ENCODE data around the gene FAM184B. TPM values are rescaled to one million over a fixed set of nuclear protein-coding genes. Genes with fewer than 3 reads are reported as not detected.
A peak's percentile ranks its signal among the peaks of the same experiment; 100 is the strongest.
"Not testable (repeated sequence)": the region's sequence is repeated elsewhere in the genome, so short reads cannot be mapped to it uniquely, and the experiment has no call there.

Gene FAM184B
- total RNA-seq, 6 experiments from 2014 or later = not detected

- no peak overlapping the region for H3K4me3 ChIP-seq
- no peaks in the 10 kb centered on the region for H3K27me3 ChIP-seq
- no peak for DNase-seq
- WGBS (ENCODE audit: insufficient coverage, low coverage, low lambda C conversion rate, missing lambda C conversion rate) = 68% methylated on average over 8 of the region's 9 CpGs
- H3K9me3 ChIP-seq = no peaks in the 10 kb centered on the region
- TF ChIP-seq POLR2A (IDR thresholded peaks at IDR 0.05) (no peak), CTCF (IDR thresholded peaks at IDR 0.05) (no peak)
- H3K4me1 ChIP-seq = no peaks in the 10 kb centered on the region
- H3K27ac ChIP-seq = no peak overlapping the region
- no peak for ATAC-seq
- intact Hi-C loops (cut with DNase I) = no loop called here
- H3K36me3 ChIP-seq = no peaks in the 10 kb centered on the region
These were observed 93.4 kb downstream of the FAM184B start for GRCh38 chr4:17688011-17688441.

DNA sequence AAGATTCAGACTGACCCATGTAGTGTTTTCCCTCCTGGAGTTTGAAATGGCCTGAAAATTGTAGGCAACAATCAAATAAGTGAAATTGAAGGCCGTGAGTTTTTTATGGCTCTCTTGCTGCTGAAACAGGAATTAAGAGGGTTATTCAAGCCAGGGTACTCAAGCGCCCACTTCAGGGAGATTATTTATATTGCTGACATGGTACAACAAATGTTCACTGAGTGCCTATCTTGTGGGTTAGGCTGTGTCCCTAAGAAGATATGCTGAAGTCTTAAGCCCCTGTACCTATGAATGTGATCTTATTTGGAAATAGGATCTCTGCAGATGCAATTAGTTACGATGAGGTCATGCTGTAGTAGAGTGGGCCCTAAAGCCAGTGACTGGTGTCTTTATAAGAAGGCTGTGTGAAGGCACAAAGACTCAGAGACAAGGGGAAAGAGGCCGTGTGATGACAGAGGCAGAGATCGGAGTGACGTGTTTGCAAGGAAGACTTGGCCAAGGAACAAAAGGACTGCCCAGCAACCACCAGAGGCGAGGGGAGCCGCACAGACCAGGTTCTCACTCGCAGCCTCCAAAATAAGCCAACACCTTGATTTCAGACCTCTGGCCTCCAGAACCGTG lies 94.1 kb downstream of the FAM184B start:
- 83% methylated on average over 10 of the region's 10 CpGs for WGBS (ENCODE audit: insufficient coverage, low coverage, low lambda C conversion rate, missing lambda C conversion rate)
- Histone ChIP-seq H3K36me3 (no peaks in the 10 kb centered on the region), H3K27me3 (no peaks in the 10 kb centered on the region), H3K4me3 (no peak overlapping the region), H3K4me1 (no peaks in the 10 kb centered on the region), H3K27ac (no peak overlapping the region), H3K9me3 (no peaks in the 10 kb centered on the region)
- ATAC-seq (no peak), DNase-seq (no peak)
- intact Hi-C loops (cut with DNase I) = no loop called here
- no peak for TF ChIP-seq CTCF (IDR thresholded peaks at IDR 0.05)
- no peak for TF ChIP-seq POLR2A (IDR thresholded peaks at IDR 0.05)

DNA sequence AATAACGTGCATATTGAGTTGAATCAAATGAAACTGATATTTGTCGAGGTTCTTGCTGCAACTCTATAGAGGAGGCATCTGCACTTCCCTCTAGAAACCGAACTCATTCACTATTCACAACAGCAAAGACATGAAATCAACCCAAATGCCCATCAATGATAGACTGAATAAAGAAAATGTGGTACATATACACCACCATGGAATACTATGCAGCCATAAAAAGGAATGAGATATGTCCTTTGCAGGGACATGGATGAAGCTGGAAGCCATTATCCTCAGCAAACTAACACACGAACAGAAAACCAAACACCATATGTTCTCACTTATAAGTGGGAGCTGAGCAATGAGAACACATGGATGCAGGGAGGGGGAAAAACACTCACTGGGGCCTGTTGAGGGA lies 96.8 kb downstream of the FAM184B start:
- H3K27me3 ChIP-seq; intact Hi-C loops (cut with DNase I); H3K27ac ChIP-seq; ATAC-seq; H3K36me3 ChIP-seq; H3K4me3 ChIP-seq; DNase-seq; H3K9me3 ChIP-seq; H3K4me1 ChIP-seq: not testable (repeated sequence)
- whole genome bisulfite sequencing (ENCODE audit: insufficient coverage, low coverage, low lambda C conversion rate, missing lambda C conversion rate) = 70% methylated on average over 4 of the region's 4 CpGs

DNA sequence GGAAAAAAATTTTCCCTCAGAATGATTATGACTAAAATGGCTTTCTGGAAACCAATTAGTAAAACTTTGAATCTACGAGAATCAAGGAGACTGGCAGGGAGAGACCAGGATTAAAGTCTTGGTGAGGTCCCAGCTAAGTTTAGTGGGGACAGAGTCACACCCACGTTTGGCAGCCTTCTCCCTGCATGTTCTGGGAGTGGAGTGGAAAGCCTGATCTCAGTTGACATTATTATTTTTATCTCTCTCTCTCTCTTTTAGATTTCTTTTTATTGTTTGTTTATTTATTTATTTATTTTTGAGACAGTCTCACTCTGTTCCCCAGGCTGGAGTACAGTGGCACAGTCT lies 99.2 kb downstream of the FAM184B start:
- H3K36me3 ChIP-seq = no peaks in the 10 kb centered on the region
- no peaks in the 10 kb centered on the region for H3K27me3 ChIP-seq
- H3K9me3 ChIP-seq = no peaks in the 10 kb centered on the region
- no peaks in the 10 kb centered on the region for H3K4me1 ChIP-seq
- WGBS (ENCODE audit: insufficient coverage, low coverage, low lambda C conversion rate, missing lambda C conversion rate) = 52% methylated on average over 2 of the region's 2 CpGs
- no peak overlapping the region for H3K4me3 ChIP-seq
- intact Hi-C loops (cut with DNase I) = no loop called here
- no peak for DNase-seq
- TF ChIP-seq CTCF (IDR thresholded peaks at IDR 0.05) = no peak
- TF ChIP-seq POLR2A (IDR thresholded peaks at IDR 0.05) = no peak
- ATAC-seq = no peak
- H3K27ac ChIP-seq = no peak overlapping the region

DNA sequence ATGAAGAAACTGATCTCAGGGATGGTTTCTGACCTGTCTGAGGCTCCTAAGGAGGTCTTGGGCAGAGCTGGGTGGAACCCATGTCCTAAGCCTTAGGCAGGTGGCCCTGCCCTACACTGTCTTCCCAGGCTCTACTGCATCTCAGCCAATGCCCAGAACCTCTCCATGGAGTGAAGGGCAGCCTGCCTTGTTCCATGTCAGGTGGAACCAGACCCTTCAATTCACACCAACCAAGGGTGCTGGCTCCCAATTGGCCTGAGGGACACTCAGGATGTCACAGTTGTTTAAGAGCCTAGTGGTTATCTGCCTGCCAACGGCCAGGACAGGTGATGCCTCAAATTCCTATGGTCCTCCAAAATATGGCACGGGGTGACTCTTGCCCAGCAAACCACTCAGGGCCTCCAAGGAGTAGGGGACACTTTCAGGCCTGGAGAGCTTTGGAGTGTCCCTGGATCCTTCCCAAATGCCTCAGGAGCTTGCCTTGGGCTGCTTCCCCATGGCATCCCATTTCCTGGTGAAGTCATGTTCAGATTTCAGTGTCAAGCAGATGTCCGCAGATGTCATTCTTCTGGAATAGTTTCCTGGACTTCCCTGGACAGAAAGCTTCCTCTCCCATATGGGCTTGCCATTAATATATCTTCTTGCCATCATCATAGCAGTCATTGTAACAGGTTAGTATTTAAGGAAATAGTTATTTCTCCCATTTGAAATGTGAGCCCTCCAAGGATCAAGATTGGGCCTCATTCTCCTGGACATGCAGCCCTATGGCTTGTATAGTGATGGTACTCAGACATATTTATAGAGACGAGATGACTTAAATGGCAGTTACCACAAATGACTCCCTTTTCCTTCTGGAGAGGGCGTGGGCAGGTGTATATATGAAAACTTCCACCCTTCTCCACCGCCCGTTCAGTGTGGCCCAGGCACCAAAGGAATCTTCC lies 99.9 kb downstream of the FAM184B start:
- no peak overlapping the region for H3K27ac ChIP-seq
- WGBS (ENCODE audit: insufficient coverage, low coverage, low lambda C conversion rate, missing lambda C conversion rate) = 59% methylated on average over 3 of the region's 7 CpGs
- intact Hi-C loops (cut with DNase I) = no loop called here
- H3K4me1 ChIP-seq = no peaks in the 10 kb centered on the region
- no peaks in the 10 kb centered on the region for H3K27me3 ChIP-seq
- no peak for DNase-seq
- peak in 1 of 4 donors; percentile 28 for ATAC-seq
- H3K4me3 ChIP-seq = no peak overlapping the region
- no peaks in the 10 kb centered on the region for H3K36me3 ChIP-seq
- TF ChIP-seq POLR2A (IDR thresholded peaks at IDR 0.05) (no peak), CTCF (IDR thresholded peaks at IDR 0.05) (no peak)
- H3K9me3 ChIP-seq = no peaks in the 10 kb centered on the region
